HEK293 (cell line): ENCODE data around the gene NDUFS7.
A peak's percentile ranks its signal among the peaks of the same experiment; 100 is the strongest.

Source experiments
- GLIS1 ChIP-seq: fragments of 450-650 bp; formaldehyde crosslinking; IDR thresholded peaks from 2 replicates; pipeline ENCODE4 v1.5.1; 2016; ENCODE audit warnings: missing biosample characterization, missing genetic modification characterization
- KLF1 ChIP-seq: fragments of 450-650 bp; formaldehyde crosslinking; IDR thresholded peaks from 2 replicates; pipeline ENCODE4 v1.5.1; 2016; ENCODE audit warnings: missing biosample characterization, missing genetic modification characterization
- KLF10 ChIP-seq: fragments of 450-650 bp; IDR thresholded peaks from 2 replicates; pipeline ENCODE4 v1.5.1; 2018; ENCODE audit warnings: missing biosample characterization, mild to moderate bottlenecking, missing genetic modification characterization
- KLF7 ChIP-seq: fragments of 450-650 bp; formaldehyde crosslinking; IDR thresholded peaks from 2 replicates; pipeline ENCODE4 v1.5.1; 2016; ENCODE audit warnings: missing biosample characterization, missing genetic modification characterization, borderline replicate concordance
- KLF8 ChIP-seq: fragments of 450-650 bp; formaldehyde crosslinking; IDR thresholded peaks from 2 replicates; pipeline ENCODE4 v1.5.1; 2016; ENCODE audit warnings: missing biosample characterization, missing genetic modification characterization
- PRDM10 ChIP-seq: fragments of 450-650 bp; formaldehyde crosslinking; IDR thresholded peaks from 2 replicates; pipeline ENCODE4 v1.5.1; 2016; ENCODE audit warnings: missing biosample characterization, missing genetic modification characterization
- TRIM28 ChIP-seq: IDR thresholded peaks from 2 replicates; pipeline ENCODE4 v1.6.1; 2011; ENCODE audit warnings: low read length, control low read depth, borderline replicate concordance
- ZBTB6 ChIP-seq: fragments of 450-650 bp; formaldehyde crosslinking; IDR thresholded peaks from 2 replicates; pipeline ENCODE4 v1.5.1; 2017; ENCODE audit warnings: missing biosample characterization, missing genetic modification characterization
- ZFP37 ChIP-seq: fragments of 450-650 bp; formaldehyde crosslinking; IDR thresholded peaks from 2 replicates; pipeline ENCODE4 v1.5.1; 2016; ENCODE audit warnings: missing biosample characterization, missing genetic modification characterization
- ZNF112 ChIP-seq: fragments of 450-650 bp; formaldehyde crosslinking; IDR thresholded peaks from 2 replicates; pipeline ENCODE4 v1.5.0; 2017; ENCODE audit warnings: missing biosample characterization, missing genetic modification characterization
- ZNF2 ChIP-seq: fragments of 450-650 bp; formaldehyde crosslinking; IDR thresholded peaks from 2 replicates; pipeline ENCODE4 v1.5.1; 2016; ENCODE audit warnings: missing biosample characterization, missing genetic modification characterization
- ZNF24 ChIP-seq: fragments of 450-650 bp; formaldehyde crosslinking; IDR thresholded peaks from 2 replicates; pipeline ENCODE4 v1.5.1; 2016; ENCODE audit warnings: missing biosample characterization, missing genetic modification characterization
- ZNF324 ChIP-seq: fragments of 450-650 bp; formaldehyde crosslinking; IDR thresholded peaks from 2 replicates; pipeline ENCODE4 v1.5.1; 2016; ENCODE audit warnings: missing biosample characterization, missing genetic modification characterization
- ZNF341 ChIP-seq: fragments of 450-650 bp; formaldehyde crosslinking; IDR thresholded peaks from 2 replicates; pipeline ENCODE4; 2016; ENCODE audit warnings: low read depth, missing biosample characterization, missing genetic modification characterization
- ZNF394 ChIP-seq: fragments of 450-650 bp; formaldehyde crosslinking; IDR thresholded peaks from 2 replicates; pipeline ENCODE4 v1.5.1; 2016; ENCODE audit warnings: missing biosample characterization, missing genetic modification characterization, mild to moderate bottlenecking, moderate library complexity, borderline replicate concordance
- ZNF423 ChIP-seq: fragments of 450-650 bp; formaldehyde crosslinking; IDR thresholded peaks from 2 replicates; pipeline ENCODE4 v1.5.1; 2016; ENCODE audit warnings: missing biosample characterization, missing genetic modification characterization
- ZNF558 ChIP-seq: fragments of 450-650 bp; formaldehyde crosslinking; IDR thresholded peaks from 2 replicates; pipeline ENCODE4 v1.5.1; 2016; ENCODE audit warnings: missing biosample characterization, missing genetic modification characterization
- ZNF561 ChIP-seq: fragments of 450-650 bp; IDR thresholded peaks from 2 replicates; pipeline ENCODE4 v1.5.1; 2018; ENCODE audit warnings: missing biosample characterization, missing genetic modification characterization, borderline replicate concordance
- ZNF580 ChIP-seq: fragments of 450-650 bp; formaldehyde crosslinking; IDR thresholded peaks from 2 replicates; pipeline ENCODE4 v1.5.1; 2016; ENCODE audit warnings: missing biosample characterization, missing genetic modification characterization
- ZNF600 ChIP-seq: fragments of 450-650 bp; formaldehyde crosslinking; IDR thresholded peaks from 2 replicates; pipeline ENCODE4 v1.5.1; 2016; ENCODE audit warnings: missing biosample characterization, missing genetic modification characterization
- ZNF621 ChIP-seq: fragments of 450-650 bp; formaldehyde crosslinking; IDR thresholded peaks from 2 replicates; pipeline ENCODE4 v1.5.1; 2017; ENCODE audit warnings: missing biosample characterization, missing genetic modification characterization
- ZNF626 ChIP-seq: fragments of 450-650 bp; sonication (Bioruptor Pico); formaldehyde crosslinking; IDR thresholded peaks from 2 replicates; pipeline ENCODE4 v1.5.1; 2018; ENCODE audit warnings: missing biosample characterization, missing genetic modification characterization, inconsistent platforms
- ZNF629 ChIP-seq: fragments of 450-650 bp; formaldehyde crosslinking; IDR thresholded peaks from 2 replicates; pipeline ENCODE4 v1.5.1; 2017; ENCODE audit warnings: missing biosample characterization, missing genetic modification characterization
- ZNF654 ChIP-seq: fragments of 450-650 bp; formaldehyde crosslinking; IDR thresholded peaks from 2 replicates; pipeline ENCODE4 v1.5.1; 2016; ENCODE audit warnings: low read depth, missing biosample characterization, missing genetic modification characterization
- ZNF76 ChIP-seq: fragments of 450-650 bp; formaldehyde crosslinking; IDR thresholded peaks from 2 replicates; pipeline ENCODE4; 2016; ENCODE audit warnings: low read depth, missing biosample characterization, missing genetic modification characterization, borderline replicate concordance
- ZNF830 ChIP-seq: fragments of 450-650 bp; IDR thresholded peaks from 2 replicates; pipeline ENCODE4 v1.5.0; 2018; ENCODE audit warnings: missing biosample characterization, missing genetic modification characterization, low read depth, mild to moderate bottlenecking, moderate library complexity
- TF ChIP-seq, protein P1 (sequence below): fragments of 450-650 bp; formaldehyde crosslinking; IDR thresholded peaks from 2 replicates; pipeline ENCODE4 v1.5.1; 2016; ENCODE audit warnings: missing biosample characterization, missing genetic modification characterization
- TF ChIP-seq, protein P2 (sequence below): fragments of 450-650 bp; IDR thresholded peaks from 2 replicates; pipeline ENCODE4 v1.5.1; 2018; ENCODE audit warnings: missing biosample characterization, mild to moderate bottlenecking, missing genetic modification characterization

Gene NDUFS7

GRCh38 chr19:1406774-1407527 lies 23.2 kb downstream of the NDUFS7 start (continued):
- TF ChIP-seq ZNF600 (tag by site-specific recombination) (peak; percentile 22; the same call in 1 of the 2 replicates), TRIM28 (no peak), ZNF324 (peak; percentile 71; the same call in 1 of the 2 replicates), KLF10 (tag by site-specific recombination) (0 out of 2 replicates have a peak, but pooled peaks have one; percentile 66), ZNF24 (tag by site-specific recombination) (peak; percentile 70; the same call in 1 of the 2 replicates), PRDM10 (tag by site-specific recombination) (0 out of 2 replicates have a peak, but pooled peaks have one; percentile 16), KLF8 (tag by site-specific recombination) (0 out of 2 replicates have a peak, but pooled peaks have one; percentile 53), ZNF580 (tag by site-specific recombination) (0 out of 2 replicates have a peak, but pooled peaks have one; percentile 44), ZNF394 (tag by site-specific recombination) (0 out of 2 replicates have a peak, but pooled peaks have one; percentile 21), ZNF626 (tag by site-specific recombination) (no peak), ZNF629 (peak; percentile 64; the same call in 1 of the 2 replicates), ZNF112 (no peak), GLIS1 (tag by site-specific recombination) (peak; percentile 73), KLF7 (peak; percentile 12; the same call in 1 of the 2 replicates), ZNF561 (tag by site-specific recombination) (0 out of 2 replicates have a peak, but pooled peaks have one; percentile 84), ZNF654 (peak; percentile 27), ZNF2 (tag by site-specific recombination) (0 out of 2 replicates have a peak, but pooled peaks have one; percentile 40), ZNF423 (tag by site-specific recombination) (peak; percentile 14; the same call in 1 of the 2 replicates), ZNF76 (peak; percentile 91), ZNF830 (tag by site-specific recombination) (no peak), ZNF621 (tag by site-specific recombination) (no peak), ZFP37 (tag by site-specific recombination) (0 out of 2 replicates have a peak, but pooled peaks have one; percentile 33), ZNF558 (tag by site-specific recombination) (no peak), KLF1 (tag by site-specific recombination) (0 out of 2 replicates have a peak, but pooled peaks have one; percentile 44), ZNF341 (tag by site-specific recombination) (peak; percentile 34), ZBTB6 (tag by site-specific recombination) (peak; percentile 72)
- TF ChIP-seq, protein P1, sequence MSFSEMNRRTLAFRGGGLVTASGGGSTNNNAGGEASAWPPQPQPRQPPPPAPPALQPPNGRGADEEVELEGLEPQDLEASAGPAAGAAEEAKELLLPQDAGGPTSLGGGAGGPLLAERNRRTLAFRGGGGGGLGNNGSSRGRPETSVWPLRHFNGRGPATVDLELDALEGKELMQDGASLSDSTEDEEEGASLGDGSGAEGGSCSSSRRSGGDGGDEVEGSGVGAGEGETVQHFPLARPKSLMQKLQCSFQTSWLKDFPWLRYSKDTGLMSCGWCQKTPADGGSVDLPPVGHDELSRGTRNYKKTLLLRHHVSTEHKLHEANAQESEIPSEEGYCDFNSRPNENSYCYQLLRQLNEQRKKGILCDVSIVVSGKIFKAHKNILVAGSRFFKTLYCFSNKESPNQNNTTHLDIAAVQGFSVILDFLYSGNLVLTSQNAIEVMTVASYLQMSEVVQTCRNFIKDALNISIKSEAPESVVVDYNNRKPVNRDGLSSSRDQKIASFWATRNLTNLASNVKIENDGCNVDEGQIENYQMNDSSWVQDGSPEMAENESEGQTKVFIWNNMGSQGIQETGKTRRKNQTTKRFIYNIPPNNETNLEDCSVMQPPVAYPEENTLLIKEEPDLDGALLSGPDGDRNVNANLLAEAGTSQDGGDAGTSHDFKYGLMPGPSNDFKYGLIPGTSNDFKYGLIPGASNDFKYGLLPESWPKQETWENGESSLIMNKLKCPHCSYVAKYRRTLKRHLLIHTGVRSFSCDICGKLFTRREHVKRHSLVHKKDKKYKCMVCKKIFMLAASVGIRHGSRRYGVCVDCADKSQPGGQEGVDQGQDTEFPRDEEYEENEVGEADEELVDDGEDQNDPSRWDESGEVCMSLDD, result peak; percentile 87
- TF ChIP-seq, protein P2, sequence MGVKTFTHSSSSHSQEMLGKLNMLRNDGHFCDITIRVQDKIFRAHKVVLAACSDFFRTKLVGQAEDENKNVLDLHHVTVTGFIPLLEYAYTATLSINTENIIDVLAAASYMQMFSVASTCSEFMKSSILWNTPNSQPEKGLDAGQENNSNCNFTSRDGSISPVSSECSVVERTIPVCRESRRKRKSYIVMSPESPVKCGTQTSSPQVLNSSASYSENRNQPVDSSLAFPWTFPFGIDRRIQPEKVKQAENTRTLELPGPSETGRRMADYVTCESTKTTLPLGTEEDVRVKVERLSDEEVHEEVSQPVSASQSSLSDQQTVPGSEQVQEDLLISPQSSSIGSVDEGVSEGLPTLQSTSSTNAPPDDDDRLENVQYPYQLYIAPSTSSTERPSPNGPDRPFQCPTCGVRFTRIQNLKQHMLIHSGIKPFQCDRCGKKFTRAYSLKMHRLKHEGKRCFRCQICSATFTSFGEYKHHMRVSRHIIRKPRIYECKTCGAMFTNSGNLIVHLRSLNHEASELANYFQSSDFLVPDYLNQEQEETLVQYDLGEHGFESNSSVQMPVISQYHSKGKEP, result peak; percentile 74
